ENCODE results near the gene NACA2. TPM values are rescaled to one million over a fixed set of nuclear protein-coding genes. Genes with fewer than 3 reads are reported as not detected.
"Not testable (repeated sequence)": the region's sequence is repeated elsewhere in the genome, so short reads cannot be mapped to it uniquely, and the experiment has no call there.

NACA2 gene
- total RNA-seq, 1 experiment from 2014 or later = not detected

GRCh38 chr17:61566448-61566847 lies 24.6 kb downstream of the NACA2 start:
- H3K4me3 Mint-ChIP-seq; ATAC-seq; H3K4me1 Mint-ChIP-seq; H3K27me3 Mint-ChIP-seq (ENCODE audit: low read depth); H3K27ac Mint-ChIP-seq; POLR2A ChIA-PET; DNase-seq (ENCODE audit: low spot score): not testable (repeated sequence)
- CTCF ChIA-PET = interaction anchor here (1.2 kb wide), 1 partner anchor 140 kb away, joined by 3 read pairs; no protein-coding TSS in a partner anchor
- Mint-ChIP-seq H3K9me3 (peaks cover 19% of the 10 kb centered on the region), H3K36me3 (peaks cover 12% of the 10 kb centered on the region)

DNA sequence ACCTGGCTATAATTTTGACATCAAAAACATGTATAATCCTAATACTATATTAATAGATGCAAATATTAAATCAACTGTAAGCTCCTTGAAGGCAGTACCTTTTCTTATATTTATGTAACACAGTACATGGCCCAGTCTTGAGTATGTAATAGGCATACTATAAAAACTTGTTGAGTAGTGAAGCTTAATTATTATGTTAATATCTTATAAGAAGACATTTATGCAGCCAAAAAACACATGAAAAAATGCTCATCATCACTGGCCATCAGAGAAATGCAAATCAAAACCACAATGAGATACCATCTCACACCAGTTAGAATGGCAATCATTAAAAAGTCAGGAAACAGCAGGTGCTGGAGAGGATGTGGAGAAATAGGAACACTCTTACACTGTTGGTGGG lies 25.2 kb downstream of the NACA2 start:
- H3K4me3 Mint-ChIP-seq; CTCF ChIA-PET; H3K4me1 Mint-ChIP-seq; POLR2A ChIA-PET; DNase-seq (ENCODE audit: low spot score); ATAC-seq; H3K27me3 Mint-ChIP-seq (ENCODE audit: low read depth); H3K27ac Mint-ChIP-seq; H3K36me3 Mint-ChIP-seq: not testable (repeated sequence)
- peaks cover 13% of the 10 kb centered on the region for H3K9me3 Mint-ChIP-seq

DNA sequence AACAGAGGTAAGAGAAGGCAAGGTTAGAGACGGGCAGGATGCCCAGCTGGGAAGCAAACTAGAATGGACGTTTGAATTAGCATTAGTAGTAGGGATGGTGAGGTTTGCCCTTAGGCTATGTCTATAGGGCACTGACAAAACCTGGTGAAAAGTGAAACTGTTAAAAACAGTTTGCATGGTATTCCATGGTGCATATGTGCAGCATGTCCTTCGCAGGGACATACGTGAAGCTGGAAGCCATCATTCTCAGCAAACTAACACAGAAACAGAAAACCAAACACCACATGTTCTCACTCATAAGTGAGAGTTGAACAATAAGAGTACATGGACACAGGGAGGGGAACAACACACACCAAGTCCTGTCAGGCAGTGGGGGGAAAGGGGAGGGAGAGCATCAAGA lies 25.8 kb downstream of the NACA2 start:
- Mint-ChIP-seq H3K9me3 (peaks cover 9% of the 10 kb centered on the region), H3K4me3 (no peak overlapping the region), H3K4me1 (peaks cover 7% of the 10 kb centered on the region; the same call in 1 of the 2 replicates), H3K36me3 (peaks cover 3% of the 10 kb centered on the region), H3K27ac (no peak overlapping the region), H3K27me3 (ENCODE audit: low read depth) (no peaks in the 10 kb centered on the region)
- DNase-seq (ENCODE audit: low spot score) (no peak), ATAC-seq (no peak; the same call in 1 of the 2 replicates)
- ChIA-PET CTCF (no interaction called here), POLR2A (no interaction called here)
- TF ChIP-seq IRF1 (CRISPR knock-in tag; IDR thresholded peaks at IDR 0.05) (no peak), FOXK1 (CRISPR knock-in tag; IDR thresholded peaks at IDR 0.05) (no peak), GABPB1 (CRISPR knock-in tag; IDR thresholded peaks at IDR 0.05) (no peak), PRRX2 (CRISPR knock-in tag; IDR thresholded peaks at IDR 0.05) (no peak), E2F1 (CRISPR knock-in tag; IDR thresholded peaks at IDR 0.05) (no peak)
- TF ChIP-seq, protein P1, sequence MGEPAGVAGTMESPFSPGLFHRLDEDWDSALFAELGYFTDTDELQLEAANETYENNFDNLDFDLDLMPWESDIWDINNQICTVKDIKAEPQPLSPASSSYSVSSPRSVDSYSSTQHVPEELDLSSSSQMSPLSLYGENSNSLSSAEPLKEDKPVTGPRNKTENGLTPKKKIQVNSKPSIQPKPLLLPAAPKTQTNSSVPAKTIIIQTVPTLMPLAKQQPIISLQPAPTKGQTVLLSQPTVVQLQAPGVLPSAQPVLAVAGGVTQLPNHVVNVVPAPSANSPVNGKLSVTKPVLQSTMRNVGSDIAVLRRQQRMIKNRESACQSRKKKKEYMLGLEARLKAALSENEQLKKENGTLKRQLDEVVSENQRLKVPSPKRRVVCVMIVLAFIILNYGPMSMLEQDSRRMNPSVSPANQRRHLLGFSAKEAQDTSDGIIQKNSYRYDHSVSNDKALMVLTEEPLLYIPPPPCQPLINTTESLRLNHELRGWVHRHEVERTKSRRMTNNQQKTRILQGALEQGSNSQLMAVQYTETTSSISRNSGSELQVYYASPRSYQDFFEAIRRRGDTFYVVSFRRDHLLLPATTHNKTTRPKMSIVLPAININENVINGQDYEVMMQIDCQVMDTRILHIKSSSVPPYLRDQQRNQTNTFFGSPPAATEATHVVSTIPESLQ (CRISPR knock-in tag; IDR thresholded peaks at IDR 0.05) = no peak

- TF ChIP-seq MXD4 (CRISPR knock-in tag; IDR thresholded peaks at IDR 0.05; ENCODE audit: borderline replicate concordance) = no peak
- no peak for TF ChIP-seq ZBTB21 (CRISPR knock-in tag; IDR thresholded peaks at IDR 0.05; ENCODE audit: borderline replicate concordance)
- no peak for TF ChIP-seq E2F1 (CRISPR knock-in tag; IDR thresholded peaks at IDR 0.05)
- no peak for TF ChIP-seq NR1H2 (CRISPR knock-in tag; IDR thresholded peaks at IDR 0.05)
- TF ChIP-seq ZNF317 (CRISPR knock-in tag; IDR thresholded peaks at IDR 0.05; ENCODE audit: borderline replicate concordance, low read depth) = no peak
- no peak for TF ChIP-seq ZNF263 (CRISPR knock-in tag; IDR thresholded peaks at IDR 0.05; ENCODE audit: low read depth)
- TF ChIP-seq, protein P2, sequence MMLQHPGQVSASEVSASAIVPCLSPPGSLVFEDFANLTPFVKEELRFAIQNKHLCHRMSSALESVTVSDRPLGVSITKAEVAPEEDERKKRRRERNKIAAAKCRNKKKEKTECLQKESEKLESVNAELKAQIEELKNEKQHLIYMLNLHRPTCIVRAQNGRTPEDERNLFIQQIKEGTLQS (CRISPR knock-in tag; conservative IDR thresholded peaks at IDR 0.05) = no peak
- TF ChIP-seq TCF7 (CRISPR knock-in tag; IDR thresholded peaks at IDR 0.05; ENCODE audit: low read depth) = no peak
- peaks cover 4% of the 10 kb centered on the region; the same call in 1 of the 2 replicates for H3K9me3 Mint-ChIP-seq
- no peak for DNase-seq (ENCODE audit: low spot score)
- POLR2A ChIA-PET = no interaction called here
- no peaks in the 10 kb centered on the region for H3K36me3 Mint-ChIP-seq
- H3K27me3 Mint-ChIP-seq (ENCODE audit: low read depth) = no peaks in the 10 kb centered on the region
- H3K4me1 Mint-ChIP-seq = peaks cover 7% of the 10 kb centered on the region; the same call in 1 of the 2 replicates
- H3K4me3 Mint-ChIP-seq = no peak overlapping the region
- no peak for ATAC-seq
- CTCF ChIA-PET = no interaction called here
- no peak overlapping the region for H3K27ac Mint-ChIP-seq
These were observed 28.7 kb downstream of the NACA2 start for GRCh38 chr17:61562287-61562686.

All from WTC11 (cell line).